ENCODE data around the gene DNMBP.

GRCh38 chr10:99870123-99870730 lies 139.5 kb downstream of the DNMBP start:
- no peak for TF ChIP-seq POLR2A (IDR thresholded peaks at IDR 0.05; ENCODE audit: low read length)
- TF ChIP-seq GATA1 (IDR thresholded peaks at IDR 0.05; ENCODE audit: low read depth, low read length), result no peak
